NK-92 (cell line): Measurements from ENCODE around the gene ARHGEF25.
"Not testable (repeated sequence)": the region's sequence is repeated elsewhere in the genome, so short reads cannot be mapped to it uniquely, and the experiment has no call there.

Experiments used
- DNase-seq: peaks from one replicate; lab custom pipeline; 2025; ENCODE audit not compliant: unreplicated experiment; lab: John Stamatoyannopoulos, UW

The ARHGEF25 gene

DNA sequence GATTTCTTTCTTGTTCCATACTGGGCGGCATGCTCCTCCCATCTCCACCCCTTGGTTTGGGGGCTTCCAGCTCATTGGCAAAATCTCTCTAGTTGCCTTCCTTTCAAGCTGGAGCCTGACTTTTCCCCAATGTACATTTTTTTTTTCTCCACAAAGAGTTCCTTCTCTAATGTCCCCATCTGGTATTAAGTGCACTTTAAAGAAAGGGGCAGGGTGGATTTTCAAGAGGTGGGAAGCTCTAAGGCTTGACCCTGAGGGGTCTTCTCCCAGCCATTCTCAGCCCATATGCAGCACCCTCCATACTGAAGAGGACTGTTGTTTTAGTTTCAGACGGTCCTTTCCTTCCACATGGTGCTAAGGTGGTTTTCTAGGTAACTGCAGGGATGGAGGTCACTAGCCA is 26.1 kb upstream of the ARHGEF25 start:
- no peak for DNase-seq

DNA sequence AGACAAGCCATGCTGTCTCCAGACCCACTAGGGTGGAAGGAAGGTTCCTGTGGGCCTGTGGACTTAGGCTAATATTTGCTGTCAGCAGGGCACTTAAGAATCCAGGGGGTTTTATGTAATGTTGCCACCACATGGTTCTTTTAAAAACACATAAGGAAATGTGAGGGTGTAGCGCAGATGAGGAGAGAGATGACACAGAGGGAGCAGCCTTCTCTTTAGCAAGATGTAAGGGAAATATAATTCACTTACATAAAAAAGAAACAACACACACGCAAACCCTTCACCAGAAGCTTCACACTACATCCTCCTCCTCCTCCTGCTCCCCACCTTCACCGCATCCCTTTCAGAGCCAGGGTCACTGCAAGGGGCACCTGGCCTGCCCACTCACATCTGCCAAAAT is 25.1 kb upstream of the ARHGEF25 start:
- DNase-seq, result no peak

- DNase-seq, result no peak
Observed at GRCh38 chr12:57586832-57587429, 24.3 kb upstream of the ARHGEF25 start.

DNA sequence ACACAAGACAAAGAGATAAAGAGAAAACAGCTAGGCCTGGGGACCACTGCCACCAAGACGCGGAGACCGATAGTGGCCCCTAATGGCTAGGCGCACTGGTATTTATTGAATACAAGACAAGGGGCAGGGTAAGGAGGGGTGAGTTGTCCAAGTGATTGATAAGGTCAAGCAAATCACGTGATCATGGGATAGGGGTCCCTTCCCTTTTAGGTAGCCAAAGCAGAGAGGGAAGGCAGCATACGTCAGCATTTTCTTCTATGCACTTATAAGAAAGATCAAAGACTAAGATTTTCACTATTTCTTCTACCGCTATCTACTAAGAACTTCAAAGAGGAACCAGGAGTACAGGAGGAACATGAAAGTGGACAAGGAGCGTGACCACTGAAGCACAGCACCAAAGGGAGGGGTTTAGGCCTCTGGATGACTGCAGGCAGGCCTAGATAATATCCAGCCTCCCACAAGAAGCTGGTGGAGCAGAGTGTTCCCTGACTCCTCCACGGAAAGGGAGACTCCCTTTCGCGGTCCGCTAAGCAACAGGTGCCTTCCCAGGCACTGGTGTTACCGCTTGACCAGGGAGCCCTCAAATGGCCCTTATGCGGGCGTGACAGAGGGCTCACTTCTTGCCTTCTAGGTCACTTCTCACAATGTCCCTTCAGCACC is 22.2 kb upstream of the ARHGEF25 start:
- DNase-seq, result not testable (repeated sequence)

DNA sequence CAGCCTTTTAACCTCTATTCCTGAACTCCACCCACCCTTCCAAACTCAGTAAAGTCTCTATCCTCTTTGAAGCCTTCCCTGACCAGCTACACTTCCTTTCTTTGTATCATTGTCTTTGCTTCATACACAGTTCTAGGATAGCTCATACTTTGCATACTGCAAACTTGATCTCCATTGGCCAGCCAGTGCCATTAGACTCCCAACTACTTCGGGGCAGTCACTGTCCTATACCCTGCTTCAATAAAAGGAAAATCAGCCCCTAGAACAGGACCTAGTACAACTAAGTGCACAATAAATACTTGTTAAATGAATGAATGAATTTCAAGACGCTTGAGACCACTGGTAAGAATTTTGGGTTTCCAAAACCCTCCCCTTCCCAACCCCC is 20.8 kb upstream of the ARHGEF25 start:
- no peak for DNase-seq

DNA sequence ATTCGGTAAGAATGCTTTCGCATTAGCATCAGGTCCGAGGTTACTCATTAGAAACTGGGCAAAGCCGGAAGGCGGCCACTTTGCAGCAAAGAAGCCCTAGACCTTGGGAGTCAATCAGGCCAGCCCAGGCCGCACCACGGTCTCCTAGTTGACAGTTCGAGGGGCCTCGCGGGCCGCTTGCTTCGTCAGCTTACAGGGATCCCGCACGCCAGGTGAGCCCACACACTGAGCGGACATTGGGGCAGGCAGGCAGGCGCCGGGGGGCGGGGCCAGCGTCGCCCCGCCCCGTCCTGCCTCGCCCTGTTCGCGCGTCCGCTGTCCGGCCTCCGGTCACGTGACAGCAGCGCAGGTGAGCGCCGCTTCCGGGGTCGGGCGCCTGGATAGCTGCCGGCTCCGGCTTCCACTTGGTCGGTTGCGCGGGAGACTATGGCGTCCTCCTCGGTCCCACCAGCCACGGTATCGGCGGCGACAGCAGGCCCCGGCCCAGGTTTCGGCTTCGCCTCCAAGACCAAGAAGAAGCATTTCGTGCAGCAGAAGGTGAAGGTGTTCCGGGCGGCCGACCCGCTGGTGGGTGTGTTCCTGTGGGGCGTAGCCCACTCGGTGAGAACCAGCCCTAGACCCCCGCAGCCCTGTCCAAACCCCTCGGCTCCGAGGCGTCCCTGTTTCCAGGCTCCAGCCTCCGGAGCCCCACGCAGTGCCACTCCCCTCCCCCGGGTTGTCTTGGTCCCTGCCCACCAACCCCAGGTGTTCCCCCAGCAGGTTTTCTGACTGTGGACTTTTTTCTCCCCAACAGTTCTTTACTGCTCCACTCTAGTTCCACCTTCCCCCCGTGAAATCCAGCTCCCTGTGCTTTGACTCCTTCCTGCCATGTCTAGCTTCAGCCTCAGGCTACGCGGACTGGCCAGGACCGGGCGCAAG is 20.1 kb upstream of the ARHGEF25 start, which contains the start of gene PIP4K2C:
PIP4K2C (plus strand) TSS at position 329 of the 918 bp plus-strand sequence; CDS start at position 427, 98 bp downstream.
- peak; percentile 7 for DNase-seq

- no peak for DNase-seq
Observed at GRCh38 chr12:57591782-57592325, 19.4 kb upstream of the ARHGEF25 start.

GRCh38 chr12:57592551-57593165 is 18.6 kb upstream of the ARHGEF25 start:
- DNase-seq, result no peak

DNA sequence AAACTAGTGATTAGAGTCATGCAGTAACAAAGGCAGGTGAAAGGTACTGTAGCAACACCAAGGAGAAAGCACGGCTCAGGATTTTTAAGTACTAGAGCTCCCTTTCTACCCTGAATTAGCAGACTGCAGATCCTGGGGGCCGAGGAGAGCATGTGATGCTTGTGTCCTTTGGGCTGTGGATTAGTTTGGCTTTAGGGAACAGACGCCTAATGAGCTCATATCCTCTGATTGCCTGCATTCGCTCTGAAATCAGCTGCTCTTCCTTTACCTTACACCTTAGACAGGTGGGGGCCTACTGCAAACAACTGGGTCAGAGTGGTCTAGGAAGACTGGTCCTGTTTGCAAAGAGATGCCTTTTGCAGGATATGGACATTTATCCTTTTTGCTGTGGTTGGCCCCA is 18.0 kb upstream of the ARHGEF25 start:
- DNase-seq, result no peak

- DNase-seq, result no peak
Observed at GRCh38 chr12:57600395-57600794, 10.8 kb upstream of the ARHGEF25 start.

GRCh38 chr12:57602544-57602943 is 8.7 kb upstream of the ARHGEF25 start:
- DNase-seq, result no peak

- DNase-seq, result no peak
Observed at GRCh38 chr12:57603324-57603723, 7.9 kb upstream of the ARHGEF25 start.

- DNase-seq, result no peak
Observed at GRCh38 chr12:57603815-57604453, 7.3 kb upstream of the ARHGEF25 start.

- no peak for DNase-seq
Observed at GRCh38 chr12:57604454-57604991, 6.7 kb upstream of the ARHGEF25 start, which contains the start of gene DTX3. TSS of gene DTX3 (plus strand) at chr12:57604824. CDS start at chr12:57606518, 1,694 bp downstream.

DNA sequence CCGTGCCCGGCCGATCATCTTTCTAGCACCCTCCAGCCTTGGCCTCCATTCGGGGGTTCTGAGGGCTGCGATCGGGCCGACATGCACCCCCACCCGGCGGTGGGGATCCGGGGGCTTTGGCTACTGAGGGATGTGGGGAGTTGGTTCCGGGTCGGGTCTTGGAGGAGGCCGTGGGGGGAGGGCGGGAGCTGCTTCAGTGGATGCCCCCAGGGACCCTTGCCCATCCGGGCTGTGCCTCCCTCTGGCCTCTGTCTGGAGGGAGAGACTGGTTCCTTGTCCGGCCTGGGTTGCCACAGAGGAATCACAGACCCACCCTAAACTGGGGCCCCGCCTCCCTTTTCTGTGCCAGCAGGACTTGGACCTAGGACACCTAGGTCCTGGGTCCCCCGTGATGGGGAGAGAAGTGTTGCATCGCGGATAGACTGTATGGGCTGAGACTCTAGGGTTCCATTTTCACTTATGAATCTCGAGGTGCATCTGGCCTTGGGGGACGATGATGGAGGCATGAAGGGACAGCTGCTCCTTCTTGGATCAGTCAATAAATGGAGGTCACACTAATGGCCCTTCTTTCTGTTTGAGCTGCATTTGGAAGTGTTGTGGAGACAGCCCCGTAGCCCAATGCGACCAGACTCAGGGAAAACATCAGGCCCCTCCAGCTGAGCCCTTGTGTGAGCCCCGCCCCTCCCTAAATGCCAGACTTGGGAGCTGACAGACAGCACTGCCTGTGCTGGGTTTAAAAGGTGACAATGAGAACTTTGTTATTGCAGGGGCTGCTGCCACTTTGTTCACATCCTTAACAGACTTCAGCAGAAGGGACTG is 6.0 kb upstream of the ARHGEF25 start:
- DNase-seq, result no peak

DNA sequence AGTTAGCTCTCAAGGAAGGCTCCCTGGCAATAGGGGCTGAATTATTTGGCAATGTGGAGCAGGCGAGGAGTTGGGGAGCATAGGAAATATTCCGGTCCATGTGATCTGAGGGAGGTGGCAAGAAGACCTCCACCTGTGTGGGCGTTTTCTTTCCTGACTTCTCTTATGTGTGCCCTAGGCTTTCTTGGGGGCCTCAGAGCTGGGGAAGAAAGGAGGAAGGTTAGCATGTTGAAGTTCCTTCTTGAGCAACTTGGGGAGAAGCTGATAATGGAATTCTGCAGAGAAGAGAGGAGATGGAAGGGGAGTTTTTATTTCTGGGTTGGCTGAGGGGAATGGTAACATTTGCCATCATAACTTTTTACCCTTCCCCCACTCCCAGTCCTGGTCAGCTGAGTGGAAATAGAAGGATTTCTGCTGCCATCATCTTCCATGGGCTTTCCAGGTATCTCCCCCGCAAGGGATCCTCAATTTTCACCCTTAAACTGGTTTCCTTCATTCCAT is 5.4 kb upstream of the ARHGEF25 start:
- DNase-seq, result no peak

DNA sequence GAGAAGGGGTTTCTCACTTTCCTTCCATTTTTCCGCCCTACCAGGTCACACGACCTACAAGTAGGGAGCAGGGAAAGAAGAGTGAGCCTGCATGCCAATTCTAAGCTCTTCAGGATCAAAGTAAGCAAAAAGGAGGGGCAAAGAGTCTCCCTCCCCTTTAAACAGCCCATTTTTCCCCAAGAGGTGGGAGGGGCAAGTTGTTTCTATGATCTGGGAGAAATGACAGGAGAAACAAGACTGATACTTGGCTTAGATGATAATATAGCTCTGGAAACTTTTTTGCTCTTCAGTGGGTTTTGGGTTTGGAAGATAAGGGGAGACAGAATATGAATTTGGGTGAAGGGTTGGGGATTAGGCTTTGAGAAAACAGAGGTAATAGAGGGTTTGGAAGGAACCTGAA is 4.8 kb upstream of the ARHGEF25 start:
- no peak for DNase-seq

- DNase-seq, result no peak
Observed at GRCh38 chr12:57606821-57607220, 4.4 kb upstream of the ARHGEF25 start.

- no peak for DNase-seq
Observed at GRCh38 chr12:57607958-57608663, 3.1 kb upstream of the ARHGEF25 start.
